Measurements from ENCODE around the gene FLT1. TPM values are rescaled to one million over a fixed set of nuclear protein-coding genes. Genes with fewer than 3 reads are reported as not detected.

FLT1 gene
- total RNA-seq, 1 donor from 2014 or later = 32.4 TPM

GRCh38 chr13:28342251-28342650 is 152.7 kb downstream of the FLT1 start:
- Mint-ChIP-seq H3K27ac (no peak overlapping the region), H3K27me3 (ENCODE audit: low read depth) (peaks cover 21% of the 10 kb centered on the region), H3K4me1 (ENCODE audit: low read depth) (peaks cover 13% of the 10 kb centered on the region), H3K4me3 (ENCODE audit: low read depth) (no peak overlapping the region), H3K36me3 (ENCODE audit: low read depth) (no peaks in the 10 kb centered on the region), H3K9me3 (no peaks in the 10 kb centered on the region)
- intact Hi-C loops (cut with micrococcal nuclease) = no loop called here
- no peak for DNase-seq (ENCODE audit: low spot score)

GRCh38 chr13:28340272-28340793 is 154.6 kb downstream of the FLT1 start:
- Mint-ChIP-seq H3K27ac (no peak overlapping the region), H3K4me1 (ENCODE audit: low read depth) (peaks cover 13% of the 10 kb centered on the region), H3K9me3 (no peaks in the 10 kb centered on the region), H3K27me3 (ENCODE audit: low read depth) (peaks cover 12% of the 10 kb centered on the region), H3K36me3 (ENCODE audit: low read depth) (no peaks in the 10 kb centered on the region), H3K4me3 (ENCODE audit: low read depth) (no peak overlapping the region)
- DNase-seq (ENCODE audit: low spot score) = no peak
- intact Hi-C loops (cut with micrococcal nuclease) = no loop called here

- peaks cover 12% of the 10 kb centered on the region for H3K27me3 Mint-ChIP-seq (ENCODE audit: low read depth)
- intact Hi-C loops (cut with micrococcal nuclease) = no loop called here
- H3K4me3 Mint-ChIP-seq (ENCODE audit: low read depth) = no peak overlapping the region
- peaks cover 13% of the 10 kb centered on the region for H3K4me1 Mint-ChIP-seq (ENCODE audit: low read depth)
- no peak overlapping the region for H3K27ac Mint-ChIP-seq
- H3K9me3 Mint-ChIP-seq = no peaks in the 10 kb centered on the region
- H3K36me3 Mint-ChIP-seq (ENCODE audit: low read depth) = no peaks in the 10 kb centered on the region
- no peak for DNase-seq (ENCODE audit: low spot score)
Measured at GRCh38 chr13:28339419-28339818, 155.5 kb downstream of the FLT1 start.

GRCh38 chr13:28338742-28339141 is 156.2 kb downstream of the FLT1 start:
- Mint-ChIP-seq H3K27me3 (ENCODE audit: low read depth) (peaks cover 10% of the 10 kb centered on the region), H3K27ac (no peak overlapping the region), H3K4me1 (ENCODE audit: low read depth) (peaks cover 11% of the 10 kb centered on the region), H3K9me3 (no peaks in the 10 kb centered on the region), H3K36me3 (ENCODE audit: low read depth) (no peaks in the 10 kb centered on the region), H3K4me3 (ENCODE audit: low read depth) (no peak overlapping the region)
- DNase-seq (ENCODE audit: low spot score) = no peak
- intact Hi-C loops (cut with micrococcal nuclease) = no loop called here

GRCh38 chr13:28338006-28338574 is 156.8 kb downstream of the FLT1 start:
- DNase-seq (ENCODE audit: low spot score) = no peak
- H3K9me3 Mint-ChIP-seq = no peaks in the 10 kb centered on the region
- no peak overlapping the region for H3K4me3 Mint-ChIP-seq (ENCODE audit: low read depth)
- intact Hi-C loops (cut with micrococcal nuclease) = no loop called here
- H3K27me3 Mint-ChIP-seq (ENCODE audit: low read depth) = peaks cover 10% of the 10 kb centered on the region
- no peak overlapping the region for H3K27ac Mint-ChIP-seq
- H3K4me1 Mint-ChIP-seq (ENCODE audit: low read depth) = peaks cover 11% of the 10 kb centered on the region
- no peaks in the 10 kb centered on the region for H3K36me3 Mint-ChIP-seq (ENCODE audit: low read depth)

- intact Hi-C loops (cut with micrococcal nuclease) = no loop called here
- no peaks in the 10 kb centered on the region for H3K9me3 Mint-ChIP-seq
- DNase-seq (ENCODE audit: low spot score) = no peak
- H3K36me3 Mint-ChIP-seq (ENCODE audit: low read depth) = no peaks in the 10 kb centered on the region
- peaks cover 10% of the 10 kb centered on the region for H3K27me3 Mint-ChIP-seq (ENCODE audit: low read depth)
- peaks cover 11% of the 10 kb centered on the region for H3K4me1 Mint-ChIP-seq (ENCODE audit: low read depth)
- H3K4me3 Mint-ChIP-seq (ENCODE audit: low read depth) = no peak overlapping the region
- H3K27ac Mint-ChIP-seq = no peak overlapping the region
Measured at GRCh38 chr13:28337166-28338005, 157.5 kb downstream of the FLT1 start.

GRCh38 chr13:28336193-28336657 is 158.7 kb downstream of the FLT1 start:
- Mint-ChIP-seq H3K4me1 (ENCODE audit: low read depth) (peaks cover 8% of the 10 kb centered on the region), H3K4me3 (ENCODE audit: low read depth) (no peak overlapping the region), H3K27ac (no peak overlapping the region), H3K9me3 (no peaks in the 10 kb centered on the region), H3K27me3 (ENCODE audit: low read depth) (peaks cover 8% of the 10 kb centered on the region), H3K36me3 (ENCODE audit: low read depth) (no peaks in the 10 kb centered on the region)
- intact Hi-C loops (cut with micrococcal nuclease) = no loop called here
- no peak for DNase-seq (ENCODE audit: low spot score)

- H3K27ac Mint-ChIP-seq = no peak overlapping the region
- H3K27me3 Mint-ChIP-seq (ENCODE audit: low read depth) = peaks cover 3% of the 10 kb centered on the region
- H3K9me3 Mint-ChIP-seq = no peaks in the 10 kb centered on the region
- no peaks in the 10 kb centered on the region for H3K4me1 Mint-ChIP-seq (ENCODE audit: low read depth)
- intact Hi-C loops (cut with micrococcal nuclease) = no loop called here
- H3K4me3 Mint-ChIP-seq (ENCODE audit: low read depth) = no peak overlapping the region
- DNase-seq (ENCODE audit: low spot score) = no peak
- H3K36me3 Mint-ChIP-seq (ENCODE audit: low read depth) = no peaks in the 10 kb centered on the region
Measured at GRCh38 chr13:28333204-28333881, 161.6 kb downstream of the FLT1 start.

- no peaks in the 10 kb centered on the region for H3K4me1 Mint-ChIP-seq (ENCODE audit: low read depth)
- H3K4me3 Mint-ChIP-seq (ENCODE audit: low read depth) = no peak overlapping the region
- H3K9me3 Mint-ChIP-seq = no peaks in the 10 kb centered on the region
- intact Hi-C loops (cut with micrococcal nuclease) = no loop called here
- H3K27ac Mint-ChIP-seq = no peak overlapping the region
- no peak for DNase-seq (ENCODE audit: low spot score)
- H3K27me3 Mint-ChIP-seq (ENCODE audit: low read depth) = peaks cover 3% of the 10 kb centered on the region
- H3K36me3 Mint-ChIP-seq (ENCODE audit: low read depth) = no peaks in the 10 kb centered on the region
Measured at GRCh38 chr13:28329395-28330158, 165.4 kb downstream of the FLT1 start.

- H3K9me3 Mint-ChIP-seq = no peaks in the 10 kb centered on the region
- intact Hi-C loops (cut with micrococcal nuclease) = no loop called here
- H3K4me3 Mint-ChIP-seq (ENCODE audit: low read depth) = no peak overlapping the region
- H3K27ac Mint-ChIP-seq = no peak overlapping the region
- H3K36me3 Mint-ChIP-seq (ENCODE audit: low read depth) = no peaks in the 10 kb centered on the region
- DNase-seq (ENCODE audit: low spot score) = no peak
- peaks cover 3% of the 10 kb centered on the region for H3K27me3 Mint-ChIP-seq (ENCODE audit: low read depth)
- peaks cover 2% of the 10 kb centered on the region for H3K4me1 Mint-ChIP-seq (ENCODE audit: low read depth)
Measured at GRCh38 chr13:28328271-28328607, 166.7 kb downstream of the FLT1 start.

- no peak overlapping the region for H3K27ac Mint-ChIP-seq
Measured at GRCh38 chr13:28327373-28328270, 167.3 kb downstream of the FLT1 start.

GRCh38 chr13:28326056-28326455 is 168.9 kb downstream of the FLT1 start:
- Mint-ChIP-seq H3K27me3 (ENCODE audit: low read depth) (peaks cover 5% of the 10 kb centered on the region), H3K27ac (no peak overlapping the region), H3K4me3 (ENCODE audit: low read depth) (no peak overlapping the region), H3K9me3 (no peaks in the 10 kb centered on the region), H3K36me3 (ENCODE audit: low read depth) (no peaks in the 10 kb centered on the region), H3K4me1 (ENCODE audit: low read depth) (peaks cover 2% of the 10 kb centered on the region)
- no peak for DNase-seq (ENCODE audit: low spot score)
- intact Hi-C loops (cut with micrococcal nuclease) = no loop called here

More at GRCh38 chr13:28327373-28328270, 167.3 kb downstream of the FLT1 start:
- DNase-seq (ENCODE audit: low spot score) = no peak
- Mint-ChIP-seq H3K4me1 (ENCODE audit: low read depth) (peaks cover 2% of the 10 kb centered on the region), H3K36me3 (ENCODE audit: low read depth) (no peaks in the 10 kb centered on the region), H3K27me3 (ENCODE audit: low read depth) (peaks cover 3% of the 10 kb centered on the region), H3K4me3 (ENCODE audit: low read depth) (no peak overlapping the region), H3K9me3 (no peaks in the 10 kb centered on the region)
- intact Hi-C loops (cut with micrococcal nuclease) = no loop called here
